Measurements from ENCODE around the gene HNRNPH3. TPM values are rescaled to one million over a fixed set of nuclear protein-coding genes. Genes with fewer than 3 reads are reported as not detected.

HNRNPH3 gene
- total RNA-seq, 4 donors from 2014 or later = 37.7 to 75.1 (median 52.1) TPM

DNA sequence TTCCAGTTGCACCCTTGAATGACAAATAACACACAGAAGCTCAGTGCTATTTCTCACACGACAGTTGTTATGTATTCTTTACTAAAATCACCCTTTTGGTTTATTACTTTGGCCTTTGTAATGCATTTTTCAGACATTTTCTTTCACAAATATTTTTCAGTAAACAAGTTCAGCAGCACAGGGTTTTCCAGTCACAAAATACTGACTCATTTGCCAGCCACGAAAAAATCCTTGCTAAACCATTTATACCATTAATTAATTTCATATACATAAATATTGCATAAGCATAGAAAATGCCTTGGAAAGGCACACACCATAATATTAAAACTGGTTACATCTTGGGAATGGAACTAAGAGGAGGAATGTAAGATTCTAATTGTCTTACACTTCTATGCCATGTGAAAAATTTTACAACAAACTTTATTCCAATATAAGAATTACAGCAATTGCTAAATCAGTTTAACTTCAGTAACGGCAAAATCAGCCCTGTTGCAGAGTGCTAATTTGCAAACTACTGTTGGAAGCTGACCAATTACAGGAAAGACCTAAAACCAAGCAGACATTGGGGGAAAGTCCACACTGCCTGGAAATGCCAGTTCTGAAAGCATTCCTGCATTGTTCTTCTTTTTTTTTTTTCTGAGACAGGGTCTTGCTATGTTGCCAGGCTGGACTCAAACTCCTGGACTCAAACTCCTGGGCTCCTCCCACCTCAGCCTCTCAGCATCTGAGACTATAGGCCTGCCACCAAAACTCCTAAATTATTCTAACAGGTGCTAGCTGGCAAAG is 32.4 kb downstream of the HNRNPH3 start:
- no peak for DNase-seq
- Histone ChIP-seq H3K9me3 (no peaks in the 10 kb centered on the region), H3K27me3 (no peaks in the 10 kb centered on the region), H3K4me1 (no peaks in the 10 kb centered on the region), H3K4me3 (no peak overlapping the region), H3K27ac (no peak overlapping the region), H3K36me3 (peaks cover 0 to 37% (median 0%) of the 10 kb centered on the region in 3 donors)
- TF ChIP-seq, protein P1, sequence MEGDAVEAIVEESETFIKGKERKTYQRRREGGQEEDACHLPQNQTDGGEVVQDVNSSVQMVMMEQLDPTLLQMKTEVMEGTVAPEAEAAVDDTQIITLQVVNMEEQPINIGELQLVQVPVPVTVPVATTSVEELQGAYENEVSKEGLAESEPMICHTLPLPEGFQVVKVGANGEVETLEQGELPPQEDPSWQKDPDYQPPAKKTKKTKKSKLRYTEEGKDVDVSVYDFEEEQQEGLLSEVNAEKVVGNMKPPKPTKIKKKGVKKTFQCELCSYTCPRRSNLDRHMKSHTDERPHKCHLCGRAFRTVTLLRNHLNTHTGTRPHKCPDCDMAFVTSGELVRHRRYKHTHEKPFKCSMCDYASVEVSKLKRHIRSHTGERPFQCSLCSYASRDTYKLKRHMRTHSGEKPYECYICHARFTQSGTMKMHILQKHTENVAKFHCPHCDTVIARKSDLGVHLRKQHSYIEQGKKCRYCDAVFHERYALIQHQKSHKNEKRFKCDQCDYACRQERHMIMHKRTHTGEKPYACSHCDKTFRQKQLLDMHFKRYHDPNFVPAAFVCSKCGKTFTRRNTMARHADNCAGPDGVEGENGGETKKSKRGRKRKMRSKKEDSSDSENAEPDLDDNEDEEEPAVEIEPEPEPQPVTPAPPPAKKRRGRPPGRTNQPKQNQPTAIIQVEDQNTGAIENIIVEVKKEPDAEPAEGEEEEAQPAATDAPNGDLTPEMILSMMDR (IDR thresholded peaks at IDR 0.05) = no peak
- TF ChIP-seq POLR2A (IDR thresholded peaks at IDR 0.05) = no peak

- H3K9me3 ChIP-seq = no peaks in the 10 kb centered on the region
- H3K27me3 ChIP-seq = no peaks in the 10 kb centered on the region
- H3K4me1 ChIP-seq = no peaks in the 10 kb centered on the region
- peaks cover 0 to 43% (median 0%) of the 10 kb centered on the region in 3 donors for H3K36me3 ChIP-seq
- no peak overlapping the region for H3K4me3 ChIP-seq
- no peak for TF ChIP-seq POLR2A (IDR thresholded peaks at IDR 0.05)
- TF ChIP-seq, protein P1 (IDR thresholded peaks at IDR 0.05) = no peak
- DNase-seq = no peak
- no peak overlapping the region for H3K27ac ChIP-seq
These were observed 33.7 kb downstream of the HNRNPH3 start for GRCh38 chr10:68365611-68366010.

- H3K27ac ChIP-seq = no peak overlapping the region
- H3K27me3 ChIP-seq = no peaks in the 10 kb centered on the region
- TF ChIP-seq, protein P1 (IDR thresholded peaks at IDR 0.05) = no peak
- TF ChIP-seq POLR2A (IDR thresholded peaks at IDR 0.05) = no peak
- no peaks in the 10 kb centered on the region for H3K4me1 ChIP-seq
- no peak overlapping the region for H3K4me3 ChIP-seq
- peaks cover 0 to 2% (median under 1%) of the 10 kb centered on the region in 4 donors for H3K9me3 ChIP-seq
- DNase-seq = no peak
- H3K36me3 ChIP-seq = peaks cover 0 to 43% (median 0%) of the 10 kb centered on the region in 3 donors
These were observed 34.7 kb downstream of the HNRNPH3 start for GRCh38 chr10:68366600-68366999.

DNA sequence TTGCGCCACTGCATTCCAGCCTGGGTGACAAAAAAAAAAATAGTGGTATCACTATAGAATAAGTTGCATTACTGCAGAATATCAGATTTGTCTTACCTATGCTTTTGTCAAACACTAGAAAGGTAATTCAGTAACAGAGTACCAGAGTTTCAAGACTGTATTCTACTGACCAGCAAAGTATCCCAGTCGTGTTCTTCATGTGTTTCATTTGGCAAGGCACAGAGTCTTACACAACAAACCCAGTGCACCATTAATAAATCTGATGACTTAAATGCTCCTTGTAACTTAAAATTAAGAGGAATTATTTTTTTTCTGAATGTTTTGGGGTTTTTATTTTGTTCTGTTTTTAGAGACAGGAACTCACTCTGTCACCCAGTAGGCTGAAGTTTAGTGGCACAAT is 35.3 kb downstream of the HNRNPH3 start:
- Histone ChIP-seq H3K27ac (no peak overlapping the region), H3K4me3 (no peak overlapping the region), H3K9me3 (peaks cover 0 to 8% (median 2%) of the 10 kb centered on the region in 4 donors), H3K4me1 (no peaks in the 10 kb centered on the region), H3K27me3 (no peaks in the 10 kb centered on the region), H3K36me3 (peaks cover 0 to 44% (median 0%) of the 10 kb centered on the region in 3 donors)
- DNase-seq = no peak
- TF ChIP-seq, protein P1 (IDR thresholded peaks at IDR 0.05) = no peak
- no peak for TF ChIP-seq POLR2A (IDR thresholded peaks at IDR 0.05)

GRCh38 chr10:68371604-68372003 is 39.7 kb downstream of the HNRNPH3 start:
- TF ChIP-seq POLR2A (IDR thresholded peaks at IDR 0.05) = no peak
- TF ChIP-seq, protein P1 (IDR thresholded peaks at IDR 0.05) = no peak
- H3K27ac ChIP-seq = no peak overlapping the region
- peaks cover 0 to 9% (median 2%) of the 10 kb centered on the region in 4 donors for H3K9me3 ChIP-seq
- no peak overlapping the region for H3K4me3 ChIP-seq
- no peaks in the 10 kb centered on the region for H3K4me1 ChIP-seq
- H3K27me3 ChIP-seq = no peaks in the 10 kb centered on the region
- DNase-seq = no peak
- H3K36me3 ChIP-seq = peaks cover 0 to 62% (median 0%) of the 10 kb centered on the region in 3 donors

Measured in Peyer's patch (tissue), 4 donors.